H9 (cell line): ENCODE data around the gene RHOV. TPM values are rescaled to one million over a fixed set of nuclear protein-coding genes. Genes with fewer than 3 reads are reported as not detected.

Experiments used
- DNase-seq: peaks from one replicate; pipeline ENCODE4 v3.0.0-alpha.2; 2017
- H2AFZ ChIP-seq: one replicate; pipeline ENCODE4 v1.6.1; 2013; ENCODE audit warnings: mild to moderate bottlenecking, low read length, control low read depth, moderate library complexity
- H2AK5ac ChIP-seq: 2 replicates; pipeline ENCODE4 v1.6.1; 2013; ENCODE audit warnings: low read length, control low read depth, mixed read lengths; ENCODE audit not compliant: insufficient read length
- H2BK120ac ChIP-seq: one replicate; pipeline ENCODE4 v1.6.1; 2013; ENCODE audit warnings: low read depth, mild to moderate bottlenecking, low read length, control low read depth, inconsistent platforms; ENCODE audit not compliant: poor library complexity, severe bottlenecking
- H2BK12ac ChIP-seq: 2 replicates; pipeline ENCODE4 v1.6.1; 2013; ENCODE audit warnings: low read length, control low read depth, mixed read lengths, low read depth; ENCODE audit not compliant: insufficient read length
- H2BK15ac ChIP-seq: 2 replicates; pipeline ENCODE4 v1.6.1; 2013; ENCODE audit warnings: low read depth, low read length, control low read depth
- H2BK20ac ChIP-seq: one replicate; pipeline ENCODE4 v1.6.1; 2013; ENCODE audit warnings: low read depth, mild to moderate bottlenecking, low read length, control low read depth, inconsistent platforms; ENCODE audit not compliant: poor library complexity, severe bottlenecking
- H2BK5ac ChIP-seq: 2 replicates; pipeline ENCODE4 v1.6.1; 2013; ENCODE audit warnings: low read length, control low read depth, mixed read lengths; ENCODE audit not compliant: insufficient read length
- H3K14ac ChIP-seq: 2 replicates; pipeline ENCODE4 v1.6.1; 2013; ENCODE audit warnings: low read length, control low read depth; ENCODE audit not compliant: insufficient read depth
- H3K18ac ChIP-seq: 2 replicates; pipeline ENCODE4 v1.6.1; 2013; ENCODE audit warnings: low read depth, mild to moderate bottlenecking, mixed read lengths, low read length, control low read depth; ENCODE audit not compliant: insufficient read length
- H3K23ac ChIP-seq: 2 replicates; pipeline ENCODE4 v1.6.1; 2013; ENCODE audit warnings: low read length, control low read depth, mixed read lengths, low read depth; ENCODE audit not compliant: insufficient read length
- H3K23me2 ChIP-seq: 2 replicates; pipeline ENCODE4 v1.6.1; 2013; ENCODE audit warnings: low read depth, mild to moderate bottlenecking, mixed read lengths, low read length, control low read depth; ENCODE audit not compliant: insufficient read length, poor library complexity, severe bottlenecking
- H3K27ac ChIP-seq: 2 replicates; pipeline ENCODE4 v1.5.1; 2013; ENCODE audit warnings: low read length, control low read depth, mixed read lengths, low read depth; ENCODE audit not compliant: insufficient read length
- H3K27me3 ChIP-seq: 2 replicates; pipeline ENCODE4 v1.6.1; 2013; ENCODE audit warnings: low read length, control low read depth, inconsistent platforms; ENCODE audit not compliant: insufficient read depth
- H3K4ac ChIP-seq: 2 replicates; pipeline ENCODE4 v1.6.1; 2013; ENCODE audit warnings: low read depth, mild to moderate bottlenecking, control low read depth, inconsistent platforms, low read length, moderate library complexity
- H3K4me1 ChIP-seq: 2 replicates; pipeline ENCODE4 v1.6.1; 2013; ENCODE audit warnings: low read length, control low read depth, inconsistent platforms; ENCODE audit not compliant: insufficient read depth
- H3K4me2 ChIP-seq: 2 replicates; pipeline ENCODE4 v1.6.1; 2013; ENCODE audit warnings: low read length, control low read depth, mixed read lengths; ENCODE audit not compliant: insufficient read length, insufficient read depth
- H3K56ac ChIP-seq: 2 replicates; pipeline ENCODE4 v1.6.1; 2013; ENCODE audit warnings: low read depth, mild to moderate bottlenecking, mixed read lengths, low read length, control low read depth; ENCODE audit not compliant: insufficient read length
- H3K79me1 ChIP-seq: 2 replicates; pipeline ENCODE4 v1.6.1; 2013; ENCODE audit warnings: low read depth, mild to moderate bottlenecking, moderate library complexity, low read length, control low read depth, inconsistent platforms; ENCODE audit not compliant: insufficient read depth, poor library complexity, severe bottlenecking
- H3K79me2 ChIP-seq: 2 replicates; pipeline ENCODE4 v1.6.1; 2013; ENCODE audit warnings: low read length, control low read depth, inconsistent platforms; ENCODE audit not compliant: insufficient read depth
- H3K9ac ChIP-seq: 2 replicates; pipeline ENCODE4 v1.6.1; 2013; ENCODE audit warnings: low read length, control low read depth, mixed read lengths; ENCODE audit not compliant: insufficient read length; ENCODE audit errors: extremely low read depth
- H3K9me3 ChIP-seq: one replicate; pipeline ENCODE4 v1.6.1; 2013; ENCODE audit warnings: low read depth, low read length, inconsistent platforms; ENCODE audit not compliant: control insufficient read depth
- H3T11ph ChIP-seq: one replicate; pipeline ENCODE4 v1.6.1; 2013; ENCODE audit warnings: mild to moderate bottlenecking, low read length, control low read depth, inconsistent platforms
- H4K20me1 ChIP-seq: one replicate; pipeline ENCODE4 v1.6.1; 2013; ENCODE audit not compliant: control insufficient read depth, insufficient read length, insufficient read depth
- H4K5ac ChIP-seq: 2 replicates; pipeline ENCODE4 v1.6.1; 2013; ENCODE audit warnings: low read depth, mild to moderate bottlenecking, mixed read lengths, low read length, control low read depth; ENCODE audit not compliant: insufficient read length
- H4K8ac ChIP-seq: replicated peaks from 2 replicates; pipeline ENCODE4 v1.6.1; 2013; ENCODE audit warnings: low read length, control low read depth, mixed read lengths, low read depth; ENCODE audit not compliant: insufficient read length
- H4K91ac ChIP-seq: 2 replicates; pipeline ENCODE4 v1.6.1; 2013; ENCODE audit warnings: low read depth, mild to moderate bottlenecking, moderate library complexity, mixed read lengths, low read length, control low read depth; ENCODE audit not compliant: insufficient read length
- H3K27ac Mint-ChIP-seq, 3 experiments: 2 replicates in 2 of 3; 3 replicates in 1 of 3; pipeline ENCODE4 v1.8.0; 2020 to 2021; ENCODE audit warnings: mixed read lengths in 3 of 3, mild to moderate bottlenecking in 1 of 3, moderate library complexity in 1 of 3
- H3K27me3 Mint-ChIP-seq: 2 replicates; pipeline ENCODE4 v1.8.0; 2021; ENCODE audit warnings: low read depth, mild to moderate bottlenecking, moderate library complexity, mixed read lengths
- H3K36me3 Mint-ChIP-seq, 3 experiments: 2 replicates in 2 of 3; 3 replicates in 1 of 3; pipeline ENCODE4 v1.8.0; 2020 to 2021; ENCODE audit warnings: low read depth in 3 of 3, mixed read lengths in 3 of 3; ENCODE audit not compliant: insufficient read depth in 1 of 3
- H3K4me1 Mint-ChIP-seq, 2 experiments: 2 replicates each; pipeline ENCODE4 v1.8.0; 2020; ENCODE audit warnings: mixed read lengths in 2 of 2
- H3K4me3 Mint-ChIP-seq, 2 experiments: 2 replicates in 1 of 2; 3 replicates in 1 of 2; pipeline ENCODE4 v1.8.0; 2020 to 2021; ENCODE audit warnings: mild to moderate bottlenecking in 2 of 2, mixed read lengths in 2 of 2, moderate library complexity in 1 of 2
- H3K9me3 Mint-ChIP-seq, 2 experiments: 2 replicates in 1 of 2; 3 replicates in 1 of 2; pipeline ENCODE4 v1.8.0; 2020; ENCODE audit warnings: mild to moderate bottlenecking in 2 of 2, mixed read lengths in 2 of 2, moderate library complexity in 1 of 2
- WGBS: extraction: QIAGEN DNeasy Blood & Tissue Kit; methylation state at CpG from one replicate; pipeline ENCODE4 v1.1.7; 2013; ENCODE audit warnings: missing lambda C conversion rate, low lambda C conversion rate, mixed read lengths; ENCODE audit not compliant: insufficient read length; ENCODE audit errors: extremely low coverage; 5-methylcytosine and 5-hydroxymethylcytosine counted together
- total RNA-seq: library from RNA; stranded (reverse); gene quantifications from 2 replicates; pipeline ENCODE4 v1.2.1, GENCODE V29; 2021
- TF ChIP-seq, protein P1 (sequence below): fragments of 200-600 bp; sonication (generic); conservative IDR thresholded peaks from 3 replicates; pipeline ENCODE4 v1.8.0; 2021; ENCODE audit warnings: antibody characterized with exemption, mild to moderate bottlenecking

The RHOV gene
- total RNA-seq, 1 experiment from 2014 or later = 3.9 TPM

DNA sequence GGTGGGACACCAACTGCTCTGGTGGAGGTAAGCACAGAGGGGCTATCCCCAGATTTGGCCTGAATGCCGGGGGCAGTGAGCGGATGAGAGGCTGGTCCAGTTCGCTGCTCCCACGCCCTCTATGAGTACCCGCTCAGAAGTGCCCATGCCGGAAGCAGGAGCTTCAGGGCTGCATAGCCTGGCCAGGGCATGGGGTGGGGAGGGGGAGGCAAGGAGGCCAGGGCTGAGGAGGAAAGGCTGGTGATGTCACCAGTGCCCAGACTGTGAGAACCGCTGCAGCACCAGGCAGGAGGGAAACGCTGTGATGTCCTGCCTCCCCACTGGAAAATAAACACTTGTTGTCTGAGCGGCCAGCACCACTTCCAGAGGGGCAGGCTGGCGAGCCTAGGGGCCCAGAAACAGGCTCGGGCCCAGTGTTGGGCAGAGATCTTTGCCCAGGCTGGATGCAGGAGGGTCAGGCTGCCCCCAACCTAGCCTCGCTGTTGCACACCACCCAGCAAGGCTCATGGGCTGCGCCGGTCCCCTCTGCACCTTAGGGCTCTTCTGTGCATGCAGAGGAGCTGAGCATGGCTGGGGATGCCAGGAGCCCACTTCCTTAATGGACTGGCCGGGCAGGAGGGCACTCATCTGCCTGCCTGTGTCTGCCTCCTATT, 44.2 kb upstream of the RHOV start:
- H3K4me1 Mint-ChIP-seq = peaks cover 7 to 13% of the 10 kb centered on the region in 2 experiments
- no peak for DNase-seq
- H3K14ac ChIP-seq = no peak overlapping the region; the same call in 1 of the 2 replicates

More for the DNA sequence above, 44.2 kb upstream of the RHOV start:
- Histone ChIP-seq H3K79me1 (no peaks in the 10 kb centered on the region), H4K91ac (no peak overlapping the region), H3K27ac (no peak overlapping the region), H2BK5ac (no peak overlapping the region), H3K4me2 (no peak overlapping the region), H2BK12ac (no peak overlapping the region), H3T11ph (no peak overlapping the region), H4K20me1 (no peaks in the 10 kb centered on the region), H3K18ac (no peak overlapping the region), H3K56ac (no peak overlapping the region), H2BK15ac (no peak overlapping the region), H2BK20ac (no peak overlapping the region), H2AFZ (no peak overlapping the region), H3K23me2 (no peaks in the 10 kb centered on the region), H3K4ac (no peak overlapping the region), H4K8ac (no peak overlapping the region), H3K23ac (no peak overlapping the region), H3K9ac (no peak overlapping the region), H2BK120ac (no peak overlapping the region), H4K5ac (no peak overlapping the region), H3K79me2 (no peaks in the 10 kb centered on the region), H3K27me3 (peaks cover 7% of the 10 kb centered on the region; the same call in 1 of the 2 replicates), H3K9me3 (no peaks in the 10 kb centered on the region), H3K4me1 (no peaks in the 10 kb centered on the region), H2AK5ac (no peak overlapping the region)
- H3K27me3 Mint-ChIP-seq = peaks cover 81% of the 10 kb centered on the region
- H3K27ac Mint-ChIP-seq = no peak overlapping the region
- WGBS = no CpG with 5 or more reads among the region's 15 CpGs
- no peak overlapping the region for H3K4me3 Mint-ChIP-seq
- H3K9me3 Mint-ChIP-seq = no peaks in the 10 kb centered on the region
- H3K36me3 Mint-ChIP-seq = no peaks in the 10 kb centered on the region; a peak in 1 of 7 replicates
- TF ChIP-seq, protein P1, sequence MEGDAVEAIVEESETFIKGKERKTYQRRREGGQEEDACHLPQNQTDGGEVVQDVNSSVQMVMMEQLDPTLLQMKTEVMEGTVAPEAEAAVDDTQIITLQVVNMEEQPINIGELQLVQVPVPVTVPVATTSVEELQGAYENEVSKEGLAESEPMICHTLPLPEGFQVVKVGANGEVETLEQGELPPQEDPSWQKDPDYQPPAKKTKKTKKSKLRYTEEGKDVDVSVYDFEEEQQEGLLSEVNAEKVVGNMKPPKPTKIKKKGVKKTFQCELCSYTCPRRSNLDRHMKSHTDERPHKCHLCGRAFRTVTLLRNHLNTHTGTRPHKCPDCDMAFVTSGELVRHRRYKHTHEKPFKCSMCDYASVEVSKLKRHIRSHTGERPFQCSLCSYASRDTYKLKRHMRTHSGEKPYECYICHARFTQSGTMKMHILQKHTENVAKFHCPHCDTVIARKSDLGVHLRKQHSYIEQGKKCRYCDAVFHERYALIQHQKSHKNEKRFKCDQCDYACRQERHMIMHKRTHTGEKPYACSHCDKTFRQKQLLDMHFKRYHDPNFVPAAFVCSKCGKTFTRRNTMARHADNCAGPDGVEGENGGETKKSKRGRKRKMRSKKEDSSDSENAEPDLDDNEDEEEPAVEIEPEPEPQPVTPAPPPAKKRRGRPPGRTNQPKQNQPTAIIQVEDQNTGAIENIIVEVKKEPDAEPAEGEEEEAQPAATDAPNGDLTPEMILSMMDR = no peak
